ENCODE data around the gene ASAP3.

GRCh38 chr1:23497777-23498439, 13.9 kb upstream of the ASAP3 start:
- TF ChIP-seq, protein P1, sequence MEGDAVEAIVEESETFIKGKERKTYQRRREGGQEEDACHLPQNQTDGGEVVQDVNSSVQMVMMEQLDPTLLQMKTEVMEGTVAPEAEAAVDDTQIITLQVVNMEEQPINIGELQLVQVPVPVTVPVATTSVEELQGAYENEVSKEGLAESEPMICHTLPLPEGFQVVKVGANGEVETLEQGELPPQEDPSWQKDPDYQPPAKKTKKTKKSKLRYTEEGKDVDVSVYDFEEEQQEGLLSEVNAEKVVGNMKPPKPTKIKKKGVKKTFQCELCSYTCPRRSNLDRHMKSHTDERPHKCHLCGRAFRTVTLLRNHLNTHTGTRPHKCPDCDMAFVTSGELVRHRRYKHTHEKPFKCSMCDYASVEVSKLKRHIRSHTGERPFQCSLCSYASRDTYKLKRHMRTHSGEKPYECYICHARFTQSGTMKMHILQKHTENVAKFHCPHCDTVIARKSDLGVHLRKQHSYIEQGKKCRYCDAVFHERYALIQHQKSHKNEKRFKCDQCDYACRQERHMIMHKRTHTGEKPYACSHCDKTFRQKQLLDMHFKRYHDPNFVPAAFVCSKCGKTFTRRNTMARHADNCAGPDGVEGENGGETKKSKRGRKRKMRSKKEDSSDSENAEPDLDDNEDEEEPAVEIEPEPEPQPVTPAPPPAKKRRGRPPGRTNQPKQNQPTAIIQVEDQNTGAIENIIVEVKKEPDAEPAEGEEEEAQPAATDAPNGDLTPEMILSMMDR (IDR thresholded peaks at IDR 0.05; ENCODE audit: low read depth, low read length, missing input control) = no peak
- TF ChIP-seq SP1 (IDR thresholded peaks at IDR 0.05) (no peak), RAD21 (IDR thresholded peaks at IDR 0.05) (no peak), JUND (IDR thresholded peaks at IDR 0.05) (no peak), FOXA1 (IDR thresholded peaks at IDR 0.05) (peak; percentile 19), YY1 (IDR thresholded peaks at IDR 0.05) (no peak), ZBTB33 (IDR thresholded peaks at IDR 0.05) (no peak), ATF3 (IDR thresholded peaks at IDR 0.05) (no peak), NR2F2 (IDR thresholded peaks at IDR 0.05) (no peak), HNF4A (conservative IDR thresholded peaks at IDR 0.05) (no peak), TAF1 (conservative IDR thresholded peaks at IDR 0.05) (no peak)
- TF ChIP-seq, protein P2, sequence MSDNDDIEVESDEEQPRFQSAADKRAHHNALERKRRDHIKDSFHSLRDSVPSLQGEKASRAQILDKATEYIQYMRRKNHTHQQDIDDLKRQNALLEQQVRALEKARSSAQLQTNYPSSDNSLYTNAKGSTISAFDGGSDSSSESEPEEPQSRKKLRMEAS (IDR thresholded peaks at IDR 0.05) = no peak
